Skeletal muscle satellite cell (primary cell): Measurements from ENCODE around the gene TNFRSF14.
"Not testable (repeated sequence)": the region's sequence is repeated elsewhere in the genome, so short reads cannot be mapped to it uniquely, and the experiment has no call there.

Experiments
- H3K27me3 ChIP-seq: 2 replicates; pipeline ENCODE4 v1.7.0; 2013; ENCODE audit warnings: low read length; ENCODE audit not compliant: control insufficient read depth, insufficient read depth
- H3K36me3 ChIP-seq: 2 replicates; pipeline ENCODE4 v1.7.0; 2013; ENCODE audit warnings: mild to moderate bottlenecking, control low read depth, low read length; ENCODE audit not compliant: insufficient read depth
- H3K4me1 ChIP-seq: 2 replicates; pipeline ENCODE4 v1.7.0; 2013; ENCODE audit warnings: low read length; ENCODE audit not compliant: control insufficient read depth, insufficient read depth
- H3K4me2 ChIP-seq: 2 replicates; pipeline ENCODE4 v1.7.0; 2013; ENCODE audit warnings: mild to moderate bottlenecking, low read length
- H3K4me3 ChIP-seq: 2 replicates; pipeline ENCODE4 v1.7.0; 2013; ENCODE audit warnings: low read length
- H3K9ac ChIP-seq: 2 replicates; pipeline ENCODE4 v1.7.0; 2013; ENCODE audit warnings: mild to moderate bottlenecking, low read depth, low read length, moderate library complexity
- H3K9me3 ChIP-seq: replicated peaks from 2 replicates; pipeline ENCODE4 v1.7.0; 2013; ENCODE audit warnings: mild to moderate bottlenecking, control low read depth, low read length

Gene TNFRSF14

GRCh38 chr1:2567083-2567679 is 11.0 kb downstream of the TNFRSF14 start:
- H3K4me1 ChIP-seq = no peaks in the 10 kb centered on the region
- peaks cover 36% of the 10 kb centered on the region for H3K27me3 ChIP-seq
- H3K4me3 ChIP-seq = no peak overlapping the region
- no peak overlapping the region for H3K4me2 ChIP-seq
- no peak overlapping the region for H3K9ac ChIP-seq
- no peaks in the 10 kb centered on the region for H3K9me3 ChIP-seq
- no peaks in the 10 kb centered on the region for H3K36me3 ChIP-seq

- not testable (repeated sequence) for H3K9me3 ChIP-seq, H3K4me1 ChIP-seq, H3K4me3 ChIP-seq, H3K9ac ChIP-seq, H3K4me2 ChIP-seq, H3K36me3 ChIP-seq
- H3K27me3 ChIP-seq = peaks cover 45% of the 10 kb centered on the region
Measured at GRCh38 chr1:2568187-2568816, 12.1 kb downstream of the TNFRSF14 start.

- Histone ChIP-seq H3K9me3 (no peaks in the 10 kb centered on the region), H3K36me3 (no peaks in the 10 kb centered on the region), H3K4me2 (no peak overlapping the region), H3K9ac (no peak overlapping the region), H3K27me3 (peaks cover 52% of the 10 kb centered on the region), H3K4me3 (no peak overlapping the region), H3K4me1 (no peaks in the 10 kb centered on the region)
Measured at GRCh38 chr1:2569060-2569459, 12.9 kb downstream of the TNFRSF14 start.

- H3K9ac ChIP-seq, H3K4me2 ChIP-seq, H3K4me3 ChIP-seq, H3K4me1 ChIP-seq, H3K36me3 ChIP-seq, H3K9me3 ChIP-seq: not testable (repeated sequence)
- peaks cover 53% of the 10 kb centered on the region for H3K27me3 ChIP-seq
Measured at GRCh38 chr1:2569703-2570102, 13.5 kb downstream of the TNFRSF14 start.

GRCh38 chr1:2570332-2570731 is 14.2 kb downstream of the TNFRSF14 start:
- H3K4me1 ChIP-seq = no peaks in the 10 kb centered on the region
- peaks cover 46% of the 10 kb centered on the region for H3K27me3 ChIP-seq
- H3K4me3 ChIP-seq = no peak overlapping the region
- H3K9me3 ChIP-seq = no peaks in the 10 kb centered on the region
- no peak overlapping the region for H3K4me2 ChIP-seq
- no peak overlapping the region for H3K9ac ChIP-seq
- no peaks in the 10 kb centered on the region for H3K36me3 ChIP-seq

- no peaks in the 10 kb centered on the region for H3K9me3 ChIP-seq
- H3K9ac ChIP-seq = no peak overlapping the region
- no peaks in the 10 kb centered on the region for H3K4me1 ChIP-seq
- H3K4me2 ChIP-seq = no peak overlapping the region
- no peak overlapping the region for H3K4me3 ChIP-seq
- H3K27me3 ChIP-seq = peaks cover 46% of the 10 kb centered on the region
- H3K36me3 ChIP-seq = no peaks in the 10 kb centered on the region
Measured at GRCh38 chr1:2571348-2571747, 15.2 kb downstream of the TNFRSF14 start.

- Histone ChIP-seq H3K4me1 (no peaks in the 10 kb centered on the region), H3K4me2 (no peak overlapping the region), H3K36me3 (no peaks in the 10 kb centered on the region), H3K9ac (no peak overlapping the region), H3K27me3 (peaks cover 45% of the 10 kb centered on the region), H3K9me3 (no peaks in the 10 kb centered on the region), H3K4me3 (no peak overlapping the region)
Measured at GRCh38 chr1:2573250-2573920, 17.2 kb downstream of the TNFRSF14 start.

- H3K9ac ChIP-seq = no peak overlapping the region
- peaks cover 47% of the 10 kb centered on the region for H3K27me3 ChIP-seq
- no peak overlapping the region for H3K4me2 ChIP-seq
- no peak overlapping the region for H3K4me3 ChIP-seq
- no peaks in the 10 kb centered on the region for H3K4me1 ChIP-seq
- H3K36me3 ChIP-seq = no peaks in the 10 kb centered on the region
- no peaks in the 10 kb centered on the region for H3K9me3 ChIP-seq
Measured at GRCh38 chr1:2574350-2574749, 18.2 kb downstream of the TNFRSF14 start.

GRCh38 chr1:2575801-2576663 is 19.9 kb downstream of the TNFRSF14 start:
- no peaks in the 10 kb centered on the region for H3K36me3 ChIP-seq
- peaks cover 48% of the 10 kb centered on the region for H3K27me3 ChIP-seq
- H3K9me3 ChIP-seq = no peaks in the 10 kb centered on the region
- H3K4me2 ChIP-seq = no peak overlapping the region
- no peaks in the 10 kb centered on the region for H3K4me1 ChIP-seq
- no peak overlapping the region for H3K4me3 ChIP-seq
- H3K9ac ChIP-seq = no peak overlapping the region

- H3K9me3 ChIP-seq, H3K4me2 ChIP-seq, H3K4me3 ChIP-seq, H3K4me1 ChIP-seq, H3K9ac ChIP-seq, H3K36me3 ChIP-seq: not testable (repeated sequence)
- H3K27me3 ChIP-seq = peaks cover 51% of the 10 kb centered on the region
Measured at GRCh38 chr1:2577565-2578075, 21.4 kb downstream of the TNFRSF14 start.

GRCh38 chr1:2578758-2579118 is 22.6 kb downstream of the TNFRSF14 start:
- Histone ChIP-seq H3K4me3 (no peak overlapping the region), H3K36me3 (no peaks in the 10 kb centered on the region), H3K27me3 (peaks cover 40% of the 10 kb centered on the region), H3K9ac (no peak overlapping the region), H3K4me1 (peaks cover 4% of the 10 kb centered on the region), H3K4me2 (no peak overlapping the region), H3K9me3 (no peaks in the 10 kb centered on the region)
